Epithelial cell of proximal tubule (primary cell): ENCODE measurements around the gene MCRIP2. TPM values are rescaled to one million over a fixed set of nuclear protein-coding genes. Genes with fewer than 3 reads are reported as not detected.
A peak's percentile ranks its signal among the peaks of the same experiment; 100 is the strongest.

Experiments used
- DNase-seq: peaks from one replicate; pipeline ENCODE4 v3.0.0-alpha.2; 2011; ENCODE audit warnings: low read depth
- H3K4me3 ChIP-seq: 2 replicates; pipeline ENCODE4 v1.5.1; 2011; ENCODE audit warnings: low read depth, mild to moderate bottlenecking, low read length
- CTCF ChIP-seq: conservative IDR thresholded peaks from 2 replicates; pipeline ENCODE4 v1.5.1; 2012; ENCODE audit warnings: low read depth, mild to moderate bottlenecking, low read length
- total RNA-seq: library from RNA; depleted of rRNA; stranded (reverse); fragments of >200 nt; gene quantifications from 2 replicates; pipeline ENCODE4 v1.2.3, GENCODE V29; 2015

Gene MCRIP2
- total RNA-seq, 1 donor from 2014 or later = 70.3 TPM

DNA sequence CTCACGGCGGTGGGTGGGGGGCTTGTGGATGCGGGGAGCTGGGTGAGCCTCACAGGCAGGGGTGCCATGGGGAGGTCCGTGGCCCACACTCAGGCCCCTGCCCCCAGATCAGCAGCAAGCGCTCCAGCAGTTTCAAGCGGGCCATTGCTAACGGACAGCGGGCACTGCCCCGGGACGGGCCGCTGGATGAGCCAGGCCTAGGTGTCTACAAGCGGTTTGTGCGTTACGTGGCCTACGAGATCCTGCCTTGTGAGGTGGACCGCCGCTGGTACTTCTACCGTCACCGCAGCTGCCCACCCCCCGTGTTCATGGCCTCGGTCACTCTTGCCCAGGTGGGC lies 34.9 kb downstream of the MCRIP2 start:
- DNase-seq = no peak
- TF ChIP-seq CTCF = no peak

DNA sequence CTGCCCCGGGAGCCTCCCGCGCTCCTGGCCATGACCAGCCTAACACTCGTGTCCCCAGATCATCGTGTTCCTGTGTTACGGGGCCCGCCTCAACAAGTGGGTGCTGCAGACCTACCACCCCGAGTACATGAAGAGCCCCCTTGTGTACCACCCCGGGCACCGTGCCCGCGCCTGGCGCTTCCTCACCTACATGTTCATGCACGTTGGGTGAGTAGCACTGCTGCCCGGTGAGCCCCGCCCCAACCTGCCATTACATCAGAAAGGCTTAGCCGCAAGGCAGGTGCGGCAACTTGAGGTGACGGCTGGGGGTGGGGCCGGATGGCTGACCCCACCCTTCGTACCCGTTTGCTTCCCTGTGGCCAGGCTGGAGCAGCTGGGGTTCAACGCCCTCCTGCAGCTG lies 35.3 kb downstream of the MCRIP2 start:
- no peak overlapping the region for H3K4me3 ChIP-seq
- TF ChIP-seq CTCF = no peak
- no peak for DNase-seq

More for the DNA sequence above, 34.9 kb downstream of the MCRIP2 start:
- no peak overlapping the region for H3K4me3 ChIP-seq

DNA sequence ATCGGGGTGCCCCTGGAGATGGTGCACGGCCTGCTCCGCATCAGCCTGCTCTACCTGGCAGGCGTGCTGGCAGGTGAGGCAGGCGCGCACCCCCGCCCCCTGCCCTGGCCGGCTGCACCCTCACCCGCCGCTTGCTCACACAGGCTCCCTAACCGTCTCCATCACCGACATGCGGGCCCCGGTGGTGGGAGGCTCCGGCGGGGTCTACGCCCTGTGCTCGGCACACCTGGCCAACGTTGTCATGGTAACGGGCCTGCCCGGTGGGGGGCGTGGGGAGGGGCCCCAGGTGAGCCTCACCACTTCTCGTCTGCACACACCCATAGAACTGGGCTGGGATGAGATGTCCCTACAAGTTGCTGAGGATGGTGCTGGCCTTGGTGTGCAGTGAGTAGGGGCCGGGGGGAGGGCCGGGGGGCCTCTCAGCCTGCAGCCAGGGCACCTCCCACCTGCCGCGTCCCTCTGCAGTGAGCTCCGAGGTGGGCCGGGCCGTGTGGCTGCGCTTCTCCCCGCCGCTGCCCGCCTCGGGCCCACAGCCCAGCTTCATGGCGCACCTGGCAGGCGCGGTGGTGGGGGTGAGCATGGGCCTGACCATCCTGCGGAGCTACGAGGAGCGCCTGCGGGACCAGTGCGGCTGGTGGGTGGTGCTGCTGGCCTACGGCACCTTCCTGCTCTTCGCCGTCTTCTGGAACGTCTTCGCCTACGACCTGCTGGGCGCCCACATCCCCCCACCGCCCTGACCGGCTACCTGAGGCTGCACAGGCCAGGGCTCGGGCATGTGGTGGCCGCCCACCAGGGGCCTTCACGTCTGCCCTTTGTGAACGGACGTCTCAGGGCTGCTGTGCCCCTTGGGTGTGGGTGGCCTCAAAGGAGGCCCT lies 35.9 kb downstream of the MCRIP2 start:
- no peak overlapping the region for H3K4me3 ChIP-seq
- DNase-seq = no peak
- TF ChIP-seq CTCF = no peak

- no peak for TF ChIP-seq CTCF
- no peak for DNase-seq
- H3K4me3 ChIP-seq = no peak overlapping the region
Measured at GRCh38 chr16:678209-678857, 36.7 kb downstream of the MCRIP2 start.

- no peak for DNase-seq
- no peak for TF ChIP-seq CTCF
- peak overlapping the region; percentile 57 for H3K4me3 ChIP-seq
Measured at GRCh38 chr16:678858-679813, 37.5 kb downstream of the MCRIP2 start.

DNA sequence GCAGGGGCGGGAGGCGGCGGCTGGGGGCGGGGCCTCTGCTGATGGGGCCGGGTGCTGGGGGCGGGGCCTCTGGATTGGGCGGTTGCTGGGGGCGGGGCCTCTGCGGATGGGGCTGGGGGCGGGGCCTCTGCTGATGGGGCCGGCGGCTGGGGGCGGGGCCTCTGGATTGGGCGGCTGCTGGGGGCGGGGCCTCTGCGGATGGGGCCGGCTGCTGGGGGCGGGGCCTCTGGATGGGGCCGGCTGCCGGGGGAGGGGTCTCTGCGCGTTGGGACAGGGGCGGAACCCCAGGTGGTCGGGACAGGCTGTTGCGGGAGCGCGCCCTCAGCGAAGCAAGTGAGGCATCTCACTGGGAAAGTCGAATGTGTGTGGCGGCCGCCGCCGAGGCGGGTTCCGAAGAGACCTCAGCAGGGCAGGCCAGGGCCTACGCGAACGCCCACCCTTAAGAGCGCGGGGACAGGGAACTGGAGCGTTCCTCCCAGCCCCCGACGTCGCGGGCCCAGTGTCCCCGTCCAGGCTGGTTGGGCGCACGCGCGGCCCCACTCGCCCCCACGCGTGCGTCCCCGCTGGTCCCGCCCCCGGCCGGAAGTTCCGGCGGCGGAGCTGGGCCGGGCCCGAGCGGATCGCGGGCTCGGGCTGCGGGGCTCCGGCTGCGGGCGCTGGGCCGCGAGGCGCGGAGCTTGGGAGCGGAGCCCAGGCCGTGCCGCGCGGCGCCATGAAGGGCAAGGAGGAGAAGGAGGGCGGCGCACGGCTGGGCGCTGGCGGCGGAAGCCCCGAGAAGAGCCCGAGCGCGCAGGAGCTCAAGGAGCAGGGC lies 38.4 kb downstream of the MCRIP2 start, which contains the start of gene STUB1:
TSS of gene STUB1 (plus strand) at position 597 of the 811 bp plus-strand sequence. CDS start at position 713, 116 bp downstream.
- DNase-seq = no peak

More for the DNA sequence above, 38.4 kb downstream of the MCRIP2 start, which contains the start of gene STUB1:
- H3K4me3 ChIP-seq = peak within 1 kb of the TSS; percentile 84
- TF ChIP-seq CTCF = no peak
